Left forelimb (tissue), 1 donor: Measurements from ENCODE around the gene SEZ6L.

Experiments
- DNase-seq: peaks from one replicate; pipeline ENCODE4 v3.0.0-alpha.2; 2018; ENCODE audit warnings: low spot score

SEZ6L gene

GRCh38 chr22:26334232-26334631 lies 165.0 kb downstream of the SEZ6L start:
- no peak for DNase-seq

- DNase-seq, result no peak
Measured at GRCh38 chr22:26336773-26337172, 167.5 kb downstream of the SEZ6L start.

DNA sequence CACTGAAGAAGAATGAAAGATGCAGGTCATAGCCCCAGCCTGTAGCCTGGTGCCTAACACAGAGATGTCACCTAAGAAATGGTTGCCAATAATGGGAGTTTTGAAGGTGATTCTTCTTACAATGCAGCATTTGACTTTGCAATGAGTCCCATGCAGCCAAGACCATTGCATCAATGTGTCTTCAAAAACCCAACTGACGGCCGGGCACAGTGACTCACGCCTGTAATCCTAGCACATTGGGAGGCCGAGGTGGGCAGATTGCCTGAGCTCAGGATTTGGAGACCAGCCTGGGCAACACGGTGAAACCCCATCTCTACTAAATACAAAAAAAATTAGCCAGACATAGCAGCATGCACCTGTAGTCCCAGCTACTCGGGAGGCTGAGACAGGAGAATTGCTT lies 170.5 kb downstream of the SEZ6L start:
- no peak for DNase-seq

GRCh38 chr22:26342745-26343410 lies 173.6 kb downstream of the SEZ6L start:
- no peak for DNase-seq

GRCh38 chr22:26345496-26345895 lies 176.2 kb downstream of the SEZ6L start:
- DNase-seq, result no peak

- DNase-seq, result no peak
Measured at GRCh38 chr22:26348810-26349526, 179.7 kb downstream of the SEZ6L start.

- no peak for DNase-seq
Measured at GRCh38 chr22:26354707-26355106, 185.4 kb downstream of the SEZ6L start.

GRCh38 chr22:26357281-26357680 lies 188.0 kb downstream of the SEZ6L start:
- no peak for DNase-seq

- DNase-seq, result no peak
Measured at GRCh38 chr22:26357813-26358212, 188.6 kb downstream of the SEZ6L start.

DNA sequence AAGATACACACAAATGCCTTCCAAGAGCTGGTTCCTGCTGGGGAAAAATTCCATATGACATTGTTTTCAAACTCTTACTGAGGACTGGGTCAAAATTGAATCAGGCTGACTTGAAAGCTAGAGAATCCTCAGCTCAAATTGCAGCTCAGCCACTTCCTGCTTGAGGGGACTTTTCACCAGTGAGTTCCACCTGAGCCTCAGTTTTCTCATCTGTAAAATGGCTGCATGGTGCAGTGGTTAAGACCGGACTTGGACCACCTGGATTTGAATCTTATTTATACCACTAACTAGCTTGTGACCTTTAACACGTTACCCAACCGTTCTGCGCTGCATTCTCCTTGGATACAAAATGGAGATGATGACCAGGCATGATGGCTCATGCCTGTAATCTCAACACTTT lies 189.9 kb downstream of the SEZ6L start:
- DNase-seq, result no peak

- peak; percentile 69 for DNase-seq
Measured at GRCh38 chr22:26360169-26360885, 191.1 kb downstream of the SEZ6L start.

DNA sequence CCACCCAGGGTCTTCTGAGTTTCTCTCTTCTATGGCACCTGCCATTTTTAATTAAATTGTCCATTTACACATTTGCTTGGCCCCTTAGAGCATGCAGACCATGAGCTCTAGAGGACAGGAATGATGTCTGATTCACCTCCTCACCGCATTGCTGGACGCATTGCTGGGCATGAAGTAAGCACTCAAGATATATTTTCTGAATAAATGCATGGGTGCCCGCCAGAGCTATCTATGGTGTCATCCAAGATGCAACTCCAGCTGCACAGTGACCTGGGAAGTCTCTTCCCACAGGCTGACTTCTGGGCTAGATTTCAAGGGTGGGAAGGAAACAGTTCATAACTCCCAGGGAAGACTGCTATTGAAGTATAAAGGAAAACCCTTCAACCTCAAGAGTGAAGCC lies 193.2 kb downstream of the SEZ6L start:
- DNase-seq, result no peak

DNA sequence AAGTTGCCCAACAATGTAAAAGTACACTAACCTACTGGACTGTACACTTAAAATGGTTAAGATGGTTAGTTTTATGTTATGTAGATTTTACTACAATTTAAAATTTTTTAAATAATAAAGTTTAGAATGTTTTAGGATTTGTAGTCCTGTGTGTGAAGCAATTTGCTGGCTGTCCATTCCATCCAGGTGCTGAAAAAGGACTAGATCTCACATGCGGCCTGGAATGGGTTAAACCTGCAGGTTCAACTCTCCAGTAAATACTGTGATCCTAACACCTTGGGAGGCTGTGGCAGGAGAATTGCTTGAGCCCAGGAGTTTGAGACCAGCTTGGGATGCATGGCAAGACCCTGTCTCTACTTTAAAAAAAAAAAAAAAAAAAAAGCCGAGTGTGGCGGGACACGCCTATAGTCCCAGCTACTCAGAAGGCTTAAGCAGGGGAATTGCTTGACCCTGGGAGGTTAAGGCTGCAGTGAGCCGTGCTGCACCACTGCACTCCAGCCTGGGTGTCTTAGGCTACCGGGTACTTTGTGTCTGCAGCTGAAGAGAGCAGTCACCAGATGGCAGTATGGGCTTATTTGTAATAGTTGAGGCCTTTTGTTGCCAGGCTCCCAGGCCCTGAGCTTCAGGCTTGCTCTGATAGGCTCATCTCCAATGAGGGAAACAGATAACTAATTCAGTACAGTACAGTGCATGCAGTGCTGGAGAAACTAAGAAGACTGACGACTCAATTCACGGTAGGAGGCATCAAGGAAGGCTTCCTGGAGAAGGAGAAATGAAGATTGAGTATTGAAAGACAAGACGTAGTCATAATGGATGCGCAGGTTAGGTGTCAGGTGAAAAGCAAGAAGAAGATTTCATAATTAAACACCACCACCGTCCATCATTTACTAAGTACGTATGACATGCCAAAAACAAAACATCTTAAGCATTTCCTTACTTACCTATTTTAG lies 195.1 kb downstream of the SEZ6L start:
- DNase-seq, result no peak

GRCh38 chr22:26367402-26368245 lies 198.4 kb downstream of the SEZ6L start:
- DNase-seq, result no peak

- no peak for DNase-seq
Measured at GRCh38 chr22:26372890-26373289, 203.6 kb downstream of the SEZ6L start.

DNA sequence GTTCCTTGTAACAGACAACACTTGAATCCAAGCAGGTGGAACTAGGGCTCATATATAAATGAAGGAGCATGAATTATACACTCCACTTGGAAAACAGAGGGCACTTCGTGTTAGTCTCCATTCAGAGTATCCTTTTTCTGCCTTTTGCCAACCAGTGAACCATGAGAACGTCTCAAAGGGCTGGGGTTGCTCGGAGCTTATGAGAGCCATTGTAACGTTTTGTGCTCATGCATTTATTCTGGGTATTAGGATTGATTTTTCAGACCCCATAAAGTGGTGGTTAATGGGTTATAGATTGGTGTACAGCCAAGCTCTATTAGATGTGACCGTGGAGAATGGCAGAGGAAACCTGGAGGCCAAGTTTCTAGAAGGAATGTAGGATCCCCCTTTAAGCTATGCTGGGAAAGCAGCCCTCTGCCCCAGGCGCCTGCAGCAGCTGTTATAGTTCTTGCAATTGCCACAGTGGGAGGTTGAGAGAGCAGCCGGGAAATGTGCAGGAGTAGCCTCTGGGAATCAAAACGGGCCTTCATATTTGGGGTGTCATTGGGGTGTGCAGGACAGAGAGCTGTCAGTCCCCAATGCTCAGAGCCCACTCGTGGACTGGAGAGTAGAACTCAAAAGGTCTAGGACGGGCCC lies 205.2 kb downstream of the SEZ6L start:
- no peak for DNase-seq

DNA sequence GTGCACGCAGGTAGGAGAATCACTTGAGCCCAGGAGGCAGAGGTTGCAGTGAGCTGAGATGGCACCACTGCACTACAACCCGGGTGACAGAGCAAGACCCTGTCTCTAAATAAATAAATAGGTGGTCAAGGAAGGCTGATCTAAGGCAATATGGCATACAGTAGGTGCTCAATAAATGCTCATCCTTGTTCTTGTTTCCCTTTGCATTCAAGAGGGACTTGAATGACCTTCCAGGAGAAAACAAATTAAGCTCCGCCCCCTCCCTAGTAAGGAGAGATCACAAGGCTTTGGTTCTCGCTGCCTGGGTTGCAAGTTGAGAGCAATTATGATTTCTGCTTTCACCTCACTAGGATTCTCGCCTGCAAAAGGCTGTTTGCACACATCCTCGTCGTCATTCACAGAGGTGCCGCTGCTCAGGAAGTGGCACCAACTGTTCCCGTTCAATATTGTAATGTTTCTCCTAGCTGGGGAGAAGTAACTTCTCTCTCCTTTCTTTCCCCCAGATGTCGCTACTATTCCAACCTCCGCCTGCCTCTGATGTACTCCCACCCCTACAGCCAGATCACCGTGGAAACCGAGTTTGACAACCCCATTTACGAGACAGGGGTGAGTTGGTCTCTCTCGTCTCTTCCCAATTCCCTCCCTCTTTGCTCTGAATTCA lies 208.0 kb downstream of the SEZ6L start:
- no peak for DNase-seq

DNA sequence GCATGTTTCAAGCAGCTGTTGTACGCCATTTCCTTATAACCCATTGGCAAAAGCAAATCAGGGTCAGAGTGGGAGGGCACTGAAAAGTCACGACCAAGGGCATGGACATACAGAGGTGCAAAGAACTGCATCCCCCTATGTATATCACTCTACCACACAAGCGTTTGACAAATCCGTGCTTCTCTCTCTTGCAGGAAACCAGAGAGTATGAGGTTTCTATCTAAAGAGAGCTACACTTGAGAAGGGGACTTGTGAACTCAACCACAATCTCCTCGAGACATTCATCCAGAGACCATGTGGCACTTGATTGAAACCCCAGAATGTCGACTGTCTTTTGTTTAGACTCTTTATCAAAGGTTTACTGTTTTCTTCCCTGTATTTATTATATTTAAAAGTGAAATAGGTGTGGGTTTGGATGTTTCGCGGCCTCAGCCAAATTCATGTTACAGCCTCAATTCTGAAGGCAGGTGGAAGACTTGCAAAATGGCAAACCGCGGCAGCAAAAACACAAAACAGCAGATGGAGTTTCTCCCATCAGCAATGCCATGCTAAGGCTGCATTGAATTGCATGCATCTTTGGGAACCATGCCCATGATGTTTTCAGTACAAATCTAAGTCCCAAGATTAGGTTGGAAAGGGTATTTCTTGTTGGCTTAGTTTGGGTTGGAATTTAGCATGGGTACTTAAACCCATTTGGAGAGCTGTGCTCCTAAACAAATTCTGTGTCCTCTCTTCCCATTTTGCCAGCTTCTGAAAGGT lies 211.0 kb downstream of the SEZ6L start:
- no peak for DNase-seq

GRCh38 chr22:26382782-26383181 lies 213.5 kb downstream of the SEZ6L start:
- DNase-seq, result no peak
